Stimulated activated CD4-positive, alpha-beta T cell treated with anti-CD3 and anti-CD28 coated beads, Interleukin-12 subunit alpha, Interleukin-12 subunit beta, amount 100 ng/mL, for 4 hours (primary cell): Measurements from ENCODE around the gene SLC12A4.
"Not testable (repeated sequence)": the region's sequence is repeated elsewhere in the genome, so short reads cannot be mapped to it uniquely, and the experiment has no call there.

ENCODE experiments used
- DNase-seq: peaks from one replicate; pipeline ENCODE4 v3.0.0-alpha.2; 2020

The SLC12A4 gene

DNA sequence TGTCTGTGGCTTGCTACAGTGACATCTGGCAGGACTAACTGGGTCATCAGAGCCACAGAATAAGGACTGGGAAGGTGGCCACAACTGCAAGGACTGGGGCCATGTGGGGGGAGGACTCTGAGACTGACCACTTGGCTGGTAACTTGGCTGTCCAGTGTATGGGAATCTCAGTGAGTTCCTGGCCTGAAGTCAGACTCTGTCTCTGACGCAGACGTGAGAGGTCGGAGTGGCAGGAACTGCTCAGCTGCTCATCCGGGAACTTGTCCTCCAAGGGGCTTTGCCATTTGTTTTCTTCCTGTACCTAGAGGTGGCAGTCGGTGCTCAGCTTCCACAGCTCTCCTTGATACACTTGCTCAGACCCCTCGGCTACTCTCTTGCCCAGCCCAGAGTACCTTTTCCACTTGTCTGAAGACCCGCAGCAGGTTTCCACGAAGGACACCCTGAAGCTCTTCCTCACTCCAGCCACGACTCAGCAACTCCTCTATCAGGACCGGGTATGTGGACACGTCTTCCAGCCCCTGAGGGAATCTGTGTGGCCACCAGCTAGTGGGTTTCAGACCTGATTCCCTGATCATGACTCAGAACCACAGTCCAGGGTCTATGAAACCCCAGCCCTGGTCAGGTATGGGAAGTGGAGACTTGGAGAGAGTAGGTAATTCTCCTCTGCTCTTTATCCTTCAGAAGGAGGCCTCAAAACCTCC lies 19.2 kb upstream of the SLC12A4 start:
- DNase-seq, result no peak

DNA sequence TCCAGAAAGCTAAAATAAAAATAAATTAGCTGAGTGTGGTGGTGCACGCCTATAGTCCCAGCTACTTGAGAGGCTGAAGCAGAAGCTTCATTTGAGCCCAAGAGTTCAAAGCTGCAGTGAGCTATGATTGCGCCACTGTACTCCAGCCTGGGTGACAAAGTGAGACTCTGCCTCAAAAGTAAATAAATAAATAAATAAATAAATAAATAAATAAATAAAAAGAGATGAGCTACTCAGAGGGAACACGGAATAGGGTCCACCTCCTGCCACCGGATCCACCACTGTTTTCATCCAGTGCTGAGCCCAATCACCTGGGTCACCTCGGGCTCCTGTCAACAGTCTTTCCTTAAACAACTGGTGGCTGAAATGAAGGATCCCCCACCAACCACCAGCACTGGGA lies 18.5 kb upstream of the SLC12A4 start:
- DNase-seq, result no peak

DNA sequence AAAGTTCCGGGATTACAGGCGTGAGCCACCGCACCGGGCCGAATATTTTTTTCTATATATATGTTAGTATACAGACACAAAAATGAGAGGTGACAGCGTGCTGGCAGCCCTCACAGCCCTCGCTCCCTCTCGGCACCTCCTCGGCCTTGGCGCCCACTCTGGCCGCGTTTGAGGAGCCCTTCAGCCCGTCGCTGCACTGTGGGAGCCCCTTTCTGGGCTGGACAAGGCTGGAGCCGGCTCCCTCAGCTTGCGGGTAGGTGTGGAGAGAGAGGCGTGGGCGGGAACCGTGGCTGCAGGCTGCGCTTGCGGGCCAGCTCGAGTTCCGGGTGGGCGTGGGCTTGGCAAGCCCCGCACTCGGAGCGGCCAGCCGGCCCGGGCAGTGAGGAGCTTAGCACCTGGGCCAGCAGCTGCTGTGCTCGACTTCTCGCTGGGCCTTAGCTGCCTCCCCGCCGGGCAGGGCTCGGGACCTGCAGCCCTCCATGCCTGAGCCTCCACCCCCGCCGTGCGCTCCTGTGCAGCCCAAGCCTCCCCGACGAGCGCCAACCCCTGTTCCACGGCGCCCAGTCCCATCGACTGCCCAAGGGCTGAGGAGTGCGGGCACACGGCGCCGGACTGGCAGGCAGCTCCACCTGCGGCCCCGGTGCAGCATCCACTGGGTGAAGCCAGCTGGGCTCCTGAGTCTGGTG lies 13.7 kb upstream of the SLC12A4 start:
- DNase-seq, result no peak

DNA sequence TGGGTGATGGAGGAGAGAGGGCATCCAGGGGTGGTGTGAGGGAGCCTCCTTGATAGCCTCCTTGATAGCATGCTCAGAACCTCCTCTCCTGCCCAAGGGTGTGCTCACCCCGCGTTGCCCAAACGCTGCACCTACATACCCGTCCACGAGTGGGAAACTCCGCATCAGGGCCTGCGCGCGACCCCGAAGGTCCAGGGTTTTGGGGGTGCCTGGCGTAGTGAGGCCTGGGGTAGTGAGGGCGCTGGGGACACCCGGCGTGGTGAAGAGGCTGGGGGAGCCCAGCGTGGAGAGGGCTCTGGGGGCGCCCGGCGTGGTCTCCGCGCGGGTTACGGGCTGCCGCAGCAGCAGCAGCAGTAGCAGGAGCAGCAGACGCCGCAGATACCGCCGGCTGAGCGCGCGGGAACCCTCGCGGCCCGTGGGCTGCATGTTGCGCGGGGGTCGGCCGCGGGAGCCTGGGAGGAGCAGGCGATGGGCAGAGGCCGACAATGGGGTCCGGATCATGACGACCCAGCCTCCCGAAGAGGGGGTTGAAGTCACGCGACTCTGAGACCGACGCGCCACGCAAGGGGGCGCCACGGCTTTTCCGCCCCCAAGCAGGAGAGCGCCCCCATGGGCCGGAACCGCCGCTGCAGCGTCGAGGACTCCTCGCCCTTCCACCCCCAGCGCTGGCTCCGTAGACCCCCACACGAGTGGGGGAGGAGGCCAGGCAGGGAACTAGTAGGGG lies 11.7 kb upstream of the SLC12A4 start, which contains the start of gene DPEP3:
Gene DPEP3 (minus strand): TSS at position 545 of the 724 bp plus-strand sequence. CDS start 119 bp downstream, at position 426.
- no peak for DNase-seq

DNA sequence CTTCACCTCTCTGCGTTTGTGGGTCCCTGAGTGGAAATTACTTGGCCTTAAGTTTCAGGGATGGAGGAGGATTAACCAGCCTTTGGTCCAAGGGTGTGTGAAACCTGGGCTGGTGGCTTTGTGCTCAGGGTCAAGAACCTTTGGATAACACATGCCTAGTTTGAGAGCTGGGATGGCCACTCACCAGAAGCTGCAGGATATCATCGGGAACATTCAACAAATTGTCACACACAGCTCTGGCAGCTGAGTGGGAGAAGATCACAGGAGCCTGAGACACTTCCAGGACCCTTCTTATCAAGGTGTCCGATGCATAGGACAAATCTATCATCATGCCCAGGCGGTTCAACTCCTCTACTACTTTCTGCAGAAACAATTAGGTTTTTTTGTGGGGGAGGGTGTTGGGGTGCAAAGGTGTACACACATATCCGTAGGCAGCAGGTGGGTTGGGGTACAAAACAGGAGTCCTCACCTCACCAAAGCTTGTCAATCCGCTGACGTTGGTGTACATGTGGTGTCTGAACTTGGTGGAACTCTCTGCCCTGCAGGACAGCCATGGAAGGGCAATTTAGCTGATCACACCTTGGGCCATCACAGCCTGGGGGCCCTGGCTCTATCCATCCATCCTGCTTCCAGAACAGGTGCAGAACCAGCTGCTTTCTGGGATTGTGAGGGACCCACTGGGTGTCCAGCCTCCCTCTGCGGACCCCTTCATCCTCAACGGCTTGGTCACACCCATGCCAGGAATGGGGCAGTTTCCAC lies 9.2 kb upstream of the SLC12A4 start:
- DNase-seq, result no peak

DNA sequence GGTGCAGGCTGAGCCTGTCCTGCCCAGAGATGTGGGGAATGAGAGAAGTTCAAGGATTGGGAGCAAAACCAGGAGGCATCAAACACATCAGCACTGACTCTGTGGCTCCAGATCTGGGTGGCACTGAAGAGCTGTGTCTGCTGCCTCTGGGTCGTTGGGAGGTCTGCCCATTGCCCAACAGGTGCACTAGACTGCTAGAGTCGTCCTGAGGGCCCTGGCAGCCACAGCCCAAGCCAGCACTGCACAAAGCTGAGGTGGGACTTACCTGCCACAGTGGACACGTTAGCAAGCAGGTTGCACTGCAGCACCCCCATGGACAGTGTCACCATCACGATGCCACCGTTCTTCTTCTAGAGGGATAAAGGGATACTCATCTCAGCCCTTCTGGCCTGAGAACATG lies 8.6 kb upstream of the SLC12A4 start:
- DNase-seq, result no peak

DNA sequence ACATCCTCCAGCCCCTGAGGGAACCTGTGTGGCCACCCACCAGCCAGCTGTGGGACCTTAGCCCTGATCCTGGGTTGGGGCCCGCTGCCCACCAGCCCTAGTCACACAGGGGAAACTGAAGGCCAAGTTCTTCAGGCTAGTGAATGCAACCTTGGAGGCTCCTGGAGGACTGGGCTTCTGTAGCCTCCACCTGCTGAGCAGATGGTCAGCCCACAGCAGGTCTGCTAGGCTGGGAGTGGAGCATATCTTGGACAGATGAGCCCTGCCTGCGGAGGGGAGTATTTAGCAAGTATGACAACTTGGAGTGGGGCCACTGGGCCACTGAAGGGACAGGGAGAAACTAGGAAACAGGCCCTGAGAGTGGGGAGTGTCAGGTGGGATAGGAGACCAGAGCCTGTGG lies 7.8 kb upstream of the SLC12A4 start:
- DNase-seq, result no peak

DNA sequence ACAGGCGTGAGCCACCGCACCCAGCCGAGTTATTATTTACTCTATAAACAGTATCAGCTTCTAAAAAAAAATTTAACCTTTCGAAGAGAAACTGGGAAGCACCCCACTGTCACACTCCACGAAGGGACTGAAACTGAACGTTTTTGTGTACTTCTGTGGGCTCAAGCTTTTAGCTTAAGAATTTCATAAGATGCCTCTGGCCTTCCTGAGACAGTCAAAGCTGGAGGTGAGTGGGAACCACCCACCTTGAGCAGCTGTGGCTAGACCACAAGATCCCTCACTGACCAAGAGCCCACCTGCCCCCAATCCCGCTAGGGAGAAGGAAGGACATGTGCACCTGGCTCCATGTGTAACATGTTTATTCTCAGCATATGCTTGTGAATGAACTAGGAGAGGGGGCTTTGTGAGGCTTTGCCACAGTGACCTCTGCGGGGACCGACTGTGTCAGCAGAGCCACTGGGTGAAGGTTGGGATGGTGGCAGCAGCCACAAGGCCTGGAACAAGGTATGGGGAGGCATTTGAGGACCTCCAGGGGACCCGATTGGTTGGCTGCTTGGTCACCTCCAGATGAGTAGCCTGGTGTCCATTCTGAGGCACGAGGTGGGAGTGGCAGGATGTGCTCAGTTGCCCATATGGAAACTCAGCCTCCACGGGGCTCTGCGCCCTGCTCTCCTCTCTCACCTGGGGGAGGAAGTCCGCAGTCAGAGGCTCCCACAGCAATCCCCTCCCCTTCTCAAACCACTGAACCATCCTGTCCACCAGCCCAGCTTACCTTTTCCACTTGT lies 7.1 kb upstream of the SLC12A4 start:
- DNase-seq, result no peak

DNA sequence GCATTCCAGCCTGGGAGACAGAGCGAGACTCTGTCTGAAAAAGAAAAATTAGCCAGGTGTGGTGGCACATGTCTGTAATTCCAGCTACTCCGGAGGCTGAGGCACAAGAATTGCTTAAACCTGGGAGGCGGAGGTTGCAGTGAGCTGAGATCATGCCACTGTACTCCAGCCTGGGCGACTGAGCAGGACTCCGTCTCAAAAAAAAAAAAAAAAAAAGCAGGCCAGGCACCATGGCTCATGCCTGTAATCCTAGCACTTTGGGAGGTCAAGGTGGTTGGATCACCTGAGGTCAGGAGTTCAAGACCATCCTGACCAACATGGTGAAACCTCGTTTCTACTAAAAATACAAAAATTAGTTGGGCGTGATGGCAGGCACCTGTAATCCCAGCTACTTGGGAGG lies 3.8 kb upstream of the SLC12A4 start:
- DNase-seq, result not testable (repeated sequence)

DNA sequence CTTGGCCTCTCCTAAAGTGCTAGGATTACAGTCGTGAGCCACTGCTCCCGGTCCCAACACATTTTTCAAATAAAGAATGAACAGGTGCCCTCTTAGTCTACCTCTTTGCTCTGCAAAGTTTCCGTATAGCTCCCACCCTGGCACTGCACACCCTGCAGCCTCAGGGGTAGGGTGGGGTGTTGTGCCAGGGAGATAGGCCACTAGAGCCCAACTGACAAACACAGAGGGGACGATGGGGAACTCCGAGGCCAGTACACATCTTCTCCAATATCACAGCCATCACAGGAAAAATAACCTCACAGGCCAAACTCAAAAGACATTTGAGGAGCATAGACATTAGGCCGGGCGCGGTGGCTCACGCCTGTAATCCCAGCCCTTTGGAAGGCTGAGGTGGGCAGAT lies 2.7 kb upstream of the SLC12A4 start:
- DNase-seq, result no peak

DNA sequence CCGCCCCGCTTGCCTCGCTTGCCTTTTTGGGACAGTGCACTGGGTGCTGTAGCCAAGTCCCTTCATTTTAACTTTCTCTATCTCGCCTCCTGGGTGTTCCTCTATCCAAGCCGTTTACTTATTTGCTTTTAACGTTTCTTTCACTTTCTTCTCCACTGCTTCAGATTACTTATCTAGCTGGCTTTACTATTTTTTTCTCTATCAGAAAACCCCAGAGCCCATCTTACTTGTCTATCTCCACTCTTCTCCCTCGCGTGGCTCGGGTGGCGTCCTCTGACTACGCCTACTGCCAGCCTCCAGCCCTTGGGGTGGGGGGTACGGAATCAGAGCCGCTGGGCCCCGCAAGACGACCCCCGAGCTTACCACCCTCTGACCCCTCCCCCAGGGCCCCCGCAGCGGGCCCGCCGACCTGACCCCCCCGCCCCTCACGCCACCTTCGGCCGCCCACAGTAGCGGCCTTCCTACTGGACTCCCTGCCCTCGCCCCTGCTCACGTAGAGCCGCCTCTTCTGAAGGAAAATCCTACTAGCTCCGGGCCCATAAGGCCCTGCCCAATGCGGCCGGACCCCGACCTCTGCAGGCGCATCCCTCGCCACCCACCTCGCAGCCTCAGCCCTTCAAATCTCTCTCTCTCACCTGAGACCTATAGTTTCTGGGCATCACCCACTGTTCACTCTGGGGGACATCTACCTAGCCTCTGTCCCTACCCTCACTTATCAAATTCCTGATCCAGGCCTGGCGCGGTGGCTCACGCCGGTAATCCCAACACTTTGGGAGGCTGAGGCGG lies 1.0 kb upstream of the SLC12A4 start:
- no peak for DNase-seq

DNA sequence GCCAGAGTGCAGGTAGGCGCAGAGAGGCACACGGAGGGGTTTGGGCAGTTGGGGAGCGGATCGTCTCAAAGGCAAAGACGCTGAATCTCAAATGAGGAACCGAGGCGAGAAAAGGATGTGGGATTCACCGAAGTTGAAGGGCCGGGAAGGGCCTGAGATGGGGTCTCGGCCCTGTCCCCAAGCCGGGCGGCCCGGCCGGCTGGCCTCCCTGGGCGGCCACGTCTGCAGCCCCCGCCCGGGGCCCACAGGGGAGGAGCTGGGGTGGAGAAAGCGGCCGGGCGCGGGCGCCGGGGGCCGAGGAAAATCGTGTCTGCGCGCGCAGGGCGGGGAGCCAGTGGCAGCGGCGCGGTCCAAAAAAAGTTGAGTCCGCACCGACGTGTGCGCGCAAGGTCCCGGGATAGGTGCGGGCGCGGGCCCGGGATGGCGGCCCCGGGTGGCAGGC lies 458 bp downstream of the SLC12A4 start:
- DNase-seq, result peak; percentile 38

DNA sequence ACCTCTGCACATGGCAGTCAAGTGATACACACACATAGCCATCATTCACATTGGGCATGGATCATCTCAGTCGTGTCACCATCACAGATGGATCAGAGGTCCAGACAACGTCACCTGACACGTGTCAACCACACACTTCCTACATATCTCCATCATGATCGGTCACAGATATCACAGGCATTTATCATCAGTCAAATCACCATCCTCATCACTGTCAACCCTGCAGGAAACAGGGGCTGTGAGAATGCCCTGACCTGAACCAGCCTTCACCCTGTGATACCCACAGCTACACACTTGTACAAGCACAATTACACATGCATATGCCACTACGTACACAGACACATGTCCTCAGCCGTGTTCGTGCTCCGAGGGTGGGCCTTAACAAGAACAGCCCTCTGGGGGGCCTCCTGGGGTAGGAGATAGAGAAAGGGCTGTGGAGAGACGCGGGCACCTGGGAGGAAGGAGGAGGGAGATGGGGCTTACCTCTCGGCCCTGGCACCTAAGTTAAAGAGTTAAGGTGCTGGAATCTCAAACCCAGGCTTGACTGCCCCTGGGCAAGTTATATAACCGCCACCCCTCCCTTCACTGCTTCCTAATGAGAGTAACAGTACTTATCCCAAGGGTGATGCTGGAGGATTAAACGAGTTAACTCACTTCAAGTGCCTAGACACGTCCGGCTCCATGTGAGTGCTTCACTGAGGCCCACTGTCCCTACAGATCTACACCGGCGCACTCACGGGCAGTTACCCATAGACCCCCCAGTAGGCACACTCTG lies 1.1 kb downstream of the SLC12A4 start:
- no peak for DNase-seq

DNA sequence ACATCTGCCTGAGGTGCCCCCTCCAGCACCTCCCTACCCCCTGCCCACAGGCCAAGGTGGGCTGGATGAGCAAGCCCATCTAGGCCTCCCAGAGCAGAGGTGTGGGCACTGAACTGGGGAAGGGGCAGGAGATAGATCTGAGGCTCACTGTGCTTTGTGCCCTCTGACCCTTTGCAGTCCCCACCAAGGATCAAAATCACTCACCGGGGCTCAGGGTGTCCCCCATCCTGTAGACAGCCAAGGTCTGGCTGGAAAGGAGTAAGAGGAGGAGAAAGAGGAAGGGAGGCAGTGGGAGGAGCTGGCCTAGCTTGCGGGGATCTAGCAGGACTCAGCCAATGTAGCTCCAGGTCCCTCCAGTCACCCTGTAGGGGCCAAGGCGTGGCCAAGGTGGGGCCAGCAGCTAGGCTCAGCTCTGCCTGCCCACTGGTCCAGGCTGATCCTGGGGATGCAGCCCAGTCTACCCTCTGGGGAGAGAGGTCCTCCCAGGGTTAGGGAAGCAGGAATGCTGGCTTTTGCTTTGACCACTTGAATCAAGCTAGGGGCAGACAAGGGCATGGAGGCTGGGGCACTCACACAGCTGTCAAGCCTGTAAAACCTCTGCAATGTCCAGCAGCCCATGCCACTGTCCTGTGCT lies 1.8 kb downstream of the SLC12A4 start:
- no peak for DNase-seq

DNA sequence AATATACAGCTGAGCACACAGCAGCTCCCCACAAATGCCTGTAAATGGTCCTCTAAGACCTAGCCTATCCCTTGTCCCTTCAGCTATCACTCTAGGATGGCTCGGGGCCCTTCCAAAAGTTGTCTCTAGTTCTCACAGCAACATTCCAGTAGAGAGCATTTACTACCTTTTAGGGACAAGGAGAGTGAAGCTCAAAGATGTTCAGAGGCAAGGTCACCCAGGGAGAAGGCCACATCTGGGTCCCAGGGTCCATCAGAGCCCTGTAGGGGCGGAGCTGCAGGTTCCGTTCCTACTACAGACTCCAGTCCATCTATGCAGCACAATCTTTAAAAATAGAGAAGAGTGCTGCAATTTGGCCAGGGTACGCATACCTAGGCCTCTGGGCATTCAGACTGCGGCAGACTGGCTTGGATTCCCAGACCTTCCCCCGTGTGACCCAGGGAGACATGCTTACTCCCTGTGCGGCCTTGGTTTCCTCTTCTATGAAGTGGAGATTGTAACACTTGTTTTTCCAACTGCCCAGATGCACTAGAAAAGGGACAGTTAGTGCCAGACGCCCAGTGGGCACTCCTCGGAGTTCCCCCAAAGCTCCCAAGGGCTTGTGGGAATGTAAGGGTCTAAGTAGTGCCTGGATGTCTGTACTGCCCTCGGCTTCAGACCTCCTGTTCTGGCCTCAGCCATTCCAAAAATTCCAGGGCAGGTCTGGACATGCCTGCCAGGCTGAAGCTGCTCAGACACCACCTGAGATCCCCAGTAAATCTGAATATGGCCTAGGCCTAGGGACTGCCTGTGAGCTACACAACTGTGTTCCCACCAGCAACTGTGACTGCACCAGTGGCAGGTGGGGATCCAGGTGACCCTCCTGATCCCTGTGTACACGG lies 2.5 kb downstream of the SLC12A4 start:
- no peak for DNase-seq

DNA sequence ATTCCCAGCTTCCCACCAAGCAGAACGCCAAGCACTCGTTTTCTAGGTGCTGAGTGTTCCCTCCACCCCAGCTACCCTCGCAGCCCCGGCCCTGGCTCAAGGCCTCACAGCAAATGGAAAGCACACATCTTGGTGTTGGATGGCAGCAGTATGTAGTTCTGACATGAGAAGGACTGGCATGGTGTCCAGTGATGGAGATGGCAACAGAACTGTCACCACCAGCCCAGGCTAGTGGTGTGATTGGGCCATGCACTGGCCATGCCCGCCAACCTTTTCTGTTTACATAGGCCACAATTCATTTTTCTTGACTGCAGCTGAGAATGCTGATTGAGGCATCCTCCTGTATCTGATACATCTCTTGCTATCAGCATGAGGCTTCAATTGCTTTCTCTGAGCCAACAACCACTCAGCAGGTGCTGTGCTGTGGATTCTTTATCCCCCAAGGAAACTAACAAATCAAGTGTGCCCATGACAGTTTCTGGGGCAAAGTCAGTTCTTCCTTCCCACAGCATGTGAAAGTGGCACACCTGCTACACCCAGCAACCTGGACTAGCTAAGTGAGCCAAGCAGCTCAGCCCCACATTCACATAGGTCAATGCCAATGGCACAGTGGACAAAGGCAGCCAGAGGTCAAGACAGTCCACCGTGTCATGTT lies 3.8 kb downstream of the SLC12A4 start:
- DNase-seq, result no peak

DNA sequence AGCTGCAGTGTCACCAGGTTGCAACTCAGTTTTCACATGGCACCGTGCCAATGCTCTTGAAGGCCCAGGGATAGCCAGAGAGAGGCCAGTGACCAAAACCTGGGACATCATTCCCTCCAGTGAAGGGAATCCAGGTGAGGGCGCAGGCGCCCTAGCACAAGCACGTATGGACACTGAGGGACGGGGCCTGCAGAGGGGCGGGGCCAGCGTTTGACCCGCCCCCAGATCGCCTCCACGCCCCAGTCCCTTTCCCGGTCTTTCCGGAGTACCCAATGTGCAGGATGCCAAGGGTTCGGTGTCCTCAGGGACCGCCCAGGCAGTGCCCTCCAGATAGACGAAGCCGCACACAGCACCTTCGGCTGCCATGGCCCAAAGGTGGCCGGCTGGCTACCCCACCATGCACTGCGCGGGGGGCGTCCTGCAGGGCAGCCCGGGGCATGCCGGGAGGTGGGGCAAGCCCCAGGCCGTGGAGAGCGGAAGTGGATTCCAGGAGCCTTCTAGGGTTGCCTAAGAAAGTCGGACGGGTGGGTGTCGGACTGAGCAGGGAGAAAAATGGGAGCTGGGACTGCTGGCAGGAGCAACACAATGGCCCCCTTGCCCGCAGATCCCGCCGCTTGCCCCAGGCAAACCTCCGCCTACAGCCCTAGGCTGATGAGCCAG lies 4.6 kb downstream of the SLC12A4 start:
- no peak for DNase-seq

DNA sequence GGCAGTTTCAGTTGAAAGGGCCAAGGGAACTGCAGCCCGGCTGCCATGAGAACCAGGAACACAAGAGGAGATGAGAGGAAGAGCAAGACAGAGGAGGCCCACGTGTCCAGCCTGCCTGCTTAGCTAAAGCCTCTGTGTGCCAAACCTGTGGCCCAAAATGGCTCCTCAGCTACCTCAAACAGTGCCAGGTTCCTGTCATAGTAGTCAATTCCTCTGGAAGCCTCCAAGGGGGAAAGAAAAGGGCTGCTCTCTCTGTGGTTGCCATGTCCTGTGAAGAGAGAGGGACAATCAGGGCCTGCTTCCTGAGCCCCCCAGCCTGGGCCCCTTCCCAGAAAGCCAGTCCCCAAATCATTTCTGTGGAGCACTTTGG lies 5.2 kb downstream of the SLC12A4 start:
- no peak for DNase-seq
